Activated naive CD8-positive, alpha-beta T cell (primary cell): Measurements from ENCODE around the gene KSR1.

Source experiments
- H3K27ac Mint-ChIP-seq: one replicate; pipeline ENCODE4 v1.8.0; 2021; ENCODE audit warnings: mixed read lengths
- H3K27me3 Mint-ChIP-seq: one replicate; pipeline ENCODE4 v1.8.0; 2021; ENCODE audit warnings: mixed read lengths
- H3K36me3 Mint-ChIP-seq: one replicate; pipeline ENCODE4 v1.8.0; 2021; ENCODE audit warnings: mixed read lengths
- H3K4me1 Mint-ChIP-seq: one replicate; pipeline ENCODE4 v1.8.0; 2021; ENCODE audit warnings: low read depth, mixed read lengths
- H3K4me3 Mint-ChIP-seq: one replicate; pipeline ENCODE4 v1.8.0; 2021; ENCODE audit warnings: mild to moderate bottlenecking, mixed read lengths
- H3K9me3 Mint-ChIP-seq: one replicate; pipeline ENCODE4 v1.8.0; 2021; ENCODE audit warnings: low read depth, mixed read lengths

KSR1 gene

GRCh38 chr17:27542841-27543463 lies 86.7 kb downstream of the KSR1 start:
- Mint-ChIP-seq H3K27ac (no peak overlapping the region), H3K27me3 (no peaks in the 10 kb centered on the region)

GRCh38 chr17:27543464-27543856 lies 87.2 kb downstream of the KSR1 start:
- Mint-ChIP-seq H3K27me3 (no peaks in the 10 kb centered on the region), H3K9me3 (no peaks in the 10 kb centered on the region), H3K4me3 (no peak overlapping the region), H3K36me3 (no peaks in the 10 kb centered on the region), H3K4me1 (peaks cover 45% of the 10 kb centered on the region), H3K27ac (no peak overlapping the region)

More at GRCh38 chr17:27542841-27543463, 86.7 kb downstream of the KSR1 start:
- H3K4me1 Mint-ChIP-seq = peaks cover 45% of the 10 kb centered on the region
- H3K36me3 Mint-ChIP-seq = no peaks in the 10 kb centered on the region
- no peak overlapping the region for H3K4me3 Mint-ChIP-seq
- H3K9me3 Mint-ChIP-seq = no peaks in the 10 kb centered on the region

- Mint-ChIP-seq H3K27me3 (no peaks in the 10 kb centered on the region), H3K27ac (peak overlapping the region; percentile 55), H3K9me3 (no peaks in the 10 kb centered on the region), H3K4me3 (peak overlapping the region; percentile 30), H3K4me1 (peaks cover 45% of the 10 kb centered on the region), H3K36me3 (no peaks in the 10 kb centered on the region)
These were observed 87.7 kb downstream of the KSR1 start for GRCh38 chr17:27543958-27544349.

GRCh38 chr17:27544350-27545131 lies 88.3 kb downstream of the KSR1 start:
- Mint-ChIP-seq H3K27ac (peak overlapping the region; percentile 55), H3K9me3 (no peaks in the 10 kb centered on the region), H3K4me1 (peaks cover 45% of the 10 kb centered on the region), H3K4me3 (peak overlapping the region; percentile 30), H3K36me3 (no peaks in the 10 kb centered on the region), H3K27me3 (no peaks in the 10 kb centered on the region)

- no peak overlapping the region for H3K4me3 Mint-ChIP-seq
These were observed 89.4 kb downstream of the KSR1 start for GRCh38 chr17:27545562-27546229.

GRCh38 chr17:27546624-27547300 lies 90.5 kb downstream of the KSR1 start:
- H3K27me3 Mint-ChIP-seq = no peaks in the 10 kb centered on the region
- peaks cover 7% of the 10 kb centered on the region for H3K36me3 Mint-ChIP-seq
- H3K27ac Mint-ChIP-seq = peak overlapping the region; percentile 46
- H3K4me1 Mint-ChIP-seq = peaks cover 41% of the 10 kb centered on the region
- H3K4me3 Mint-ChIP-seq = no peak overlapping the region
- H3K9me3 Mint-ChIP-seq = no peaks in the 10 kb centered on the region

More at GRCh38 chr17:27545562-27546229, 89.4 kb downstream of the KSR1 start:
- Mint-ChIP-seq H3K36me3 (no peaks in the 10 kb centered on the region), H3K9me3 (no peaks in the 10 kb centered on the region), H3K27ac (peak overlapping the region; percentile 66), H3K4me1 (peaks cover 45% of the 10 kb centered on the region), H3K27me3 (no peaks in the 10 kb centered on the region)

GRCh38 chr17:27547301-27547683 lies 91.0 kb downstream of the KSR1 start:
- H3K9me3 Mint-ChIP-seq = no peaks in the 10 kb centered on the region
- H3K27ac Mint-ChIP-seq = peak overlapping the region; percentile 2
- no peak overlapping the region for H3K4me3 Mint-ChIP-seq
- peaks cover 10% of the 10 kb centered on the region for H3K36me3 Mint-ChIP-seq
- peaks cover 42% of the 10 kb centered on the region for H3K4me1 Mint-ChIP-seq
- no peaks in the 10 kb centered on the region for H3K27me3 Mint-ChIP-seq

GRCh38 chr17:27548369-27548768 lies 92.1 kb downstream of the KSR1 start:
- Mint-ChIP-seq H3K4me3 (no peak overlapping the region), H3K4me1 (peaks cover 42% of the 10 kb centered on the region), H3K27me3 (no peaks in the 10 kb centered on the region)

GRCh38 chr17:27549251-27549893 lies 93.1 kb downstream of the KSR1 start:
- Mint-ChIP-seq H3K4me1 (peaks cover 35% of the 10 kb centered on the region), H3K27ac (no peak overlapping the region), H3K9me3 (no peaks in the 10 kb centered on the region), H3K36me3 (peaks cover 10% of the 10 kb centered on the region), H3K27me3 (no peaks in the 10 kb centered on the region), H3K4me3 (no peak overlapping the region)

More at GRCh38 chr17:27548369-27548768, 92.1 kb downstream of the KSR1 start:
- Mint-ChIP-seq H3K27ac (no peak overlapping the region), H3K9me3 (no peaks in the 10 kb centered on the region), H3K36me3 (peaks cover 10% of the 10 kb centered on the region)

GRCh38 chr17:27550291-27550930 lies 94.2 kb downstream of the KSR1 start:
- Mint-ChIP-seq H3K27ac (no peak overlapping the region), H3K9me3 (no peaks in the 10 kb centered on the region), H3K36me3 (peaks cover 13% of the 10 kb centered on the region), H3K4me1 (peaks cover 30% of the 10 kb centered on the region), H3K27me3 (no peaks in the 10 kb centered on the region), H3K4me3 (no peak overlapping the region)

GRCh38 chr17:27550974-27551505 lies 94.8 kb downstream of the KSR1 start:
- no peak overlapping the region for H3K27ac Mint-ChIP-seq
- H3K9me3 Mint-ChIP-seq = no peaks in the 10 kb centered on the region
- peaks cover 13% of the 10 kb centered on the region for H3K36me3 Mint-ChIP-seq
- no peaks in the 10 kb centered on the region for H3K27me3 Mint-ChIP-seq
- H3K4me3 Mint-ChIP-seq = no peak overlapping the region
- peaks cover 25% of the 10 kb centered on the region for H3K4me1 Mint-ChIP-seq

- no peaks in the 10 kb centered on the region for H3K9me3 Mint-ChIP-seq
- H3K4me3 Mint-ChIP-seq = no peak overlapping the region
- peaks cover 19% of the 10 kb centered on the region for H3K4me1 Mint-ChIP-seq
- no peak overlapping the region for H3K27ac Mint-ChIP-seq
- H3K27me3 Mint-ChIP-seq = no peaks in the 10 kb centered on the region
- H3K36me3 Mint-ChIP-seq = peaks cover 13% of the 10 kb centered on the region
These were observed 95.5 kb downstream of the KSR1 start for GRCh38 chr17:27551701-27552248.

GRCh38 chr17:27552276-27552732 lies 96.1 kb downstream of the KSR1 start:
- peaks cover 14% of the 10 kb centered on the region for H3K4me1 Mint-ChIP-seq
- no peaks in the 10 kb centered on the region for H3K9me3 Mint-ChIP-seq
- H3K4me3 Mint-ChIP-seq = no peak overlapping the region
- H3K27ac Mint-ChIP-seq = no peak overlapping the region
- H3K36me3 Mint-ChIP-seq = peaks cover 13% of the 10 kb centered on the region
- H3K27me3 Mint-ChIP-seq = no peaks in the 10 kb centered on the region
